ENCODE data around the gene SMPX.

Gene SMPX

DNA sequence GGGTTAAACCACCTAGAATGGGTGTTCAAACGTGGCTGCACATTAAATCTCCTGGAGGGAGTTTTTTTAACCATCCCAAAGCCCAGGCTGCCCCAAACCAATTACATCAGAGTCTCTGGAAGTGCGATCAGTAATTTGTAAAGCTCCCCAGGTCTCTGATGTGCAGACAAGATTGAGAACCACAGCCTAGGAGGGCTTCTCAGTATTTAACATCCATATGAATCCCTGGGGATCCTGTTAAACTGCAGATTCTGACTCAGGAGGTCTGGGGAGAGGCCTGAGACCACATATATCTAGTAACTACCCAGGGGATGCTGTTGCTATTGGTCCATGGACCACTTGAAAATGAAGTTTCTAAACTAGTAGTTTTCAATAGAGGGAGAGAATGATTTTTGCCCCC is 42.6 kb downstream of the SMPX start:
- TF ChIP-seq TAF1 (IDR thresholded peaks at IDR 0.05; ENCODE audit: borderline replicate concordance, insufficient read depth, low read length): no peak
- no peak for TF ChIP-seq FOXP2 (optimal IDR thresholded peaks at IDR 0.05; ENCODE audit: borderline replicate concordance, extremely low read depth, extremely low read length, insufficient read depth)
- TF ChIP-seq, protein P1, sequence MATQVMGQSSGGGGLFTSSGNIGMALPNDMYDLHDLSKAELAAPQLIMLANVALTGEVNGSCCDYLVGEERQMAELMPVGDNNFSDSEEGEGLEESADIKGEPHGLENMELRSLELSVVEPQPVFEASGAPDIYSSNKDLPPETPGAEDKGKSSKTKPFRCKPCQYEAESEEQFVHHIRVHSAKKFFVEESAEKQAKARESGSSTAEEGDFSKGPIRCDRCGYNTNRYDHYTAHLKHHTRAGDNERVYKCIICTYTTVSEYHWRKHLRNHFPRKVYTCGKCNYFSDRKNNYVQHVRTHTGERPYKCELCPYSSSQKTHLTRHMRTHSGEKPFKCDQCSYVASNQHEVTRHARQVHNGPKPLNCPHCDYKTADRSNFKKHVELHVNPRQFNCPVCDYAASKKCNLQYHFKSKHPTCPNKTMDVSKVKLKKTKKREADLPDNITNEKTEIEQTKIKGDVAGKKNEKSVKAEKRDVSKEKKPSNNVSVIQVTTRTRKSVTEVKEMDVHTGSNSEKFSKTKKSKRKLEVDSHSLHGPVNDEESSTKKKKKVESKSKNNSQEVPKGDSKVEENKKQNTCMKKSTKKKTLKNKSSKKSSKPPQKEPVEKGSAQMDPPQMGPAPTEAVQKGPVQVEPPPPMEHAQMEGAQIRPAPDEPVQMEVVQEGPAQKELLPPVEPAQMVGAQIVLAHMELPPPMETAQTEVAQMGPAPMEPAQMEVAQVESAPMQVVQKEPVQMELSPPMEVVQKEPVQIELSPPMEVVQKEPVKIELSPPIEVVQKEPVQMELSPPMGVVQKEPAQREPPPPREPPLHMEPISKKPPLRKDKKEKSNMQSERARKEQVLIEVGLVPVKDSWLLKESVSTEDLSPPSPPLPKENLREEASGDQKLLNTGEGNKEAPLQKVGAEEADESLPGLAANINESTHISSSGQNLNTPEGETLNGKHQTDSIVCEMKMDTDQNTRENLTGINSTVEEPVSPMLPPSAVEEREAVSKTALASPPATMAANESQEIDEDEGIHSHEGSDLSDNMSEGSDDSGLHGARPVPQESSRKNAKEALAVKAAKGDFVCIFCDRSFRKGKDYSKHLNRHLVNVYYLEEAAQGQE (IDR thresholded peaks at IDR 0.05; ENCODE audit: insufficient read depth in 1 of 2, low read depth in 2 of 2, low read length in 2 of 2): no peak
- TF ChIP-seq POLR2AphosphoS5 (IDR thresholded peaks at IDR 0.05; ENCODE audit: low read depth, low read length): no peak
- TF ChIP-seq SIN3A (IDR thresholded peaks at IDR 0.05; ENCODE audit: borderline replicate concordance, insufficient read depth, low read length): no peak

DNA sequence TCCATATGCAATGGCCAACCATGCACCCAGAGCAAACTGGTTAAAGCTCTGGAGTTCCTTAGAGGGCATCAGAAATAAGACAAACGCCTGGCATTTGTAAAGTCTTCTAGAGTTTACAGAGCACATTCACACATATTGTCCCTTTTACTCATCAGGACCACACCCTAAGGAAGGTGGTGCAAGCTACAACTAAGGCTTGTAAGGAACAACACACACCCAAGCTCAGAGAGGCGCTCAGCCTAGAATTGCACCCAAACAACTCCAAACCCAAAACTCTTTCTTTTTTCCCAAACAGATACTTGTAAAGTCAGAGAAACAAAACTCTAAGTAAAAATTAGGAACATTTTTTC is 46.1 kb downstream of the SMPX start:
- TF ChIP-seq TAF1 (IDR thresholded peaks at IDR 0.05; ENCODE audit: borderline replicate concordance, insufficient read depth, low read length): no peak
- TF ChIP-seq SIN3A (IDR thresholded peaks at IDR 0.05; ENCODE audit: borderline replicate concordance, insufficient read depth, low read length): no peak
- no peak for TF ChIP-seq FOXP2 (optimal IDR thresholded peaks at IDR 0.05; ENCODE audit: borderline replicate concordance, extremely low read depth, extremely low read length, insufficient read depth)
- TF ChIP-seq, protein P1 (IDR thresholded peaks at IDR 0.05; ENCODE audit: insufficient read depth in 1 of 2, low read depth in 2 of 2, low read length in 2 of 2): no peak

DNA sequence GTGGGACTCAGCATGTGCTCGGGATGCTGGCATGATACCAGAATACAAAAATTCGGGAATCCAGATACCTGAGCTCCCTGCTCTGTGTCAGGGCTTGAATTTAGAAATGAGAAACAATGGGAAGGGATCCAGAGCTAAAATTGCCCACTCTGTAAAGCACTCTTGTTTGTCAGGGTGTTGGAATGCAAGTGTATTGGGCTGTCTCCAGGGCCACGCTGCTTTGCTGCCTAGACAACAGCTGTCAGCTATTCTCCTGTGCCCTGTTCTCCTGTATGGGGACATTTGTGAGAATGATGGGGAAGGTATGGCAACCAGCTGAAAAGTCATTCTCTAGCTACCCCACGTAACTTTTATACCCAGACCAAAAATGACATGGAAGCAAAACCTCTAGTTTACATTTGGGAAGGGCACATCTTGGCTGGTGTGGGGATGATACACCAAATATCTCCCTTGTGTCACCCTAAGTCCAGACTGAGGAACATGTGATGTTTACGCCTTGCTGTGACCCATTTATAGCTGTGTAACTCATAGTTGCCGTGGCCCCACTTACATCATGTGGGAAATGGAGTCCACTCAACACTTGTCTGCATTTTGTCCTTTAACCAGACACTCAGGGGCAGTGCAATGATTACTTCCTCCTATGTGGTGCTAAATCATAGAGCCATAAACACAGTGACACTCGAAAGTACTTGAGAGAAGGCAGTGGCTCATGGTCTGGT is 46.6 kb downstream of the SMPX start:
- no peak for TF ChIP-seq POLR2AphosphoS5 (IDR thresholded peaks at IDR 0.05; ENCODE audit: low read depth, low read length)
- TF ChIP-seq SIN3A (IDR thresholded peaks at IDR 0.05; ENCODE audit: borderline replicate concordance, insufficient read depth, low read length): no peak
- no peak for TF ChIP-seq TAF1 (IDR thresholded peaks at IDR 0.05; ENCODE audit: borderline replicate concordance, insufficient read depth, low read length)
- TF ChIP-seq FOXP2 (optimal IDR thresholded peaks at IDR 0.05; ENCODE audit: borderline replicate concordance, extremely low read depth, extremely low read length, insufficient read depth): no peak
- TF ChIP-seq, protein P1 (IDR thresholded peaks at IDR 0.05; ENCODE audit: insufficient read depth in 1 of 2, low read depth in 2 of 2, low read length in 2 of 2): no peak

DNA sequence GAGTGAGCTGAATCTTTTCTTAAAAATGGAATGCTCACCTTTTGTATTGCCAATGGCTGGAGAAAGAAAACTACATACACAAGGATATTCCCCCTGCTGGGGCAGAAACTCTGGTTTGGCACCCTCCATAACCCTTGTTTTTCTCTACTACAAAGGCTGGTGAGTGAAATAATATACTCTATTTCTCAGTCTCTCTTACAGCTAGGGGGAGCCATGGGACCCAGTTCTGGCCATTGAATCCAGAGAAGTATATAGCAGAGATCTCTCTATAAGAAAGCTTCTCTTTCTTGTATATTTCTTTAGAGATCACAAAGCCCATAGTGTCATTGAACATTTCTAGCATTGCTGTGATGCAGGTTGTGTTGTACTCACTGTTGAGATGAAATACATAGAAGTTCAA is 49.8 kb downstream of the SMPX start:
- TF ChIP-seq TAF1 (IDR thresholded peaks at IDR 0.05; ENCODE audit: borderline replicate concordance, insufficient read depth, low read length) (no peak), FOXP2 (optimal IDR thresholded peaks at IDR 0.05; ENCODE audit: borderline replicate concordance, extremely low read depth, extremely low read length, insufficient read depth) (no peak), SIN3A (IDR thresholded peaks at IDR 0.05; ENCODE audit: borderline replicate concordance, insufficient read depth, low read length) (no peak), POLR2AphosphoS5 (IDR thresholded peaks at IDR 0.05; ENCODE audit: low read depth, low read length) (no peak)
- TF ChIP-seq, protein P1 (IDR thresholded peaks at IDR 0.05; ENCODE audit: insufficient read depth in 1 of 2, low read depth in 2 of 2, low read length in 2 of 2): no peak

All from PFSK-1 (cell line).